GM12878 (cell line): ENCODE measurements around the gene FANCG. TPM values are rescaled to one million over a fixed set of nuclear protein-coding genes. Genes with fewer than 3 reads are reported as not detected.
A peak's percentile ranks its signal among the peaks of the same experiment; 100 is the strongest.

Experiments used
- BCL11A ChIP-seq: IDR thresholded peaks from 2 replicates; pipeline ENCODE4 v1.6.1; 2011; ENCODE audit warnings: low read depth, low read length
- EGR1 ChIP-seq, 2 experiments: IDR thresholded peaks; 1 replicate in 1 of 2; 2 replicates in 1 of 2; pipeline ENCODE4 v1.6.1; 2011 to 2012; ENCODE audit warnings: low read depth in 2 of 2, low read length in 2 of 2, borderline replicate concordance in 1 of 2, mild to moderate bottlenecking in 1 of 2, moderate library complexity in 1 of 2
- GATAD2B ChIP-seq: fragments of 450-650 bp; conservative IDR thresholded peaks from 2 replicates; pipeline ENCODE4 v1.6.1; 2017; ENCODE audit warnings: low read depth, mild to moderate bottlenecking, moderate library complexity
- HDAC6 ChIP-seq: fragments of 200-600 bp; sonication (generic); IDR thresholded peaks from one replicate; pipeline ENCODE4 v1.8.0; 2017; ENCODE audit warnings: antibody characterized with exemption; ENCODE audit not compliant: unreplicated experiment
- IKZF1 ChIP-seq: fragments of 450-650 bp; conservative IDR thresholded peaks from 2 replicates; pipeline ENCODE4 v1.6.1; 2017; ENCODE audit warnings: antibody characterized with exemption, mild to moderate bottlenecking
- LARP7 ChIP-seq: fragments of 450-650 bp; IDR thresholded peaks from 2 replicates; pipeline ENCODE4 v1.6.1; 2017; ENCODE audit warnings: mild to moderate bottlenecking
- MYB ChIP-seq: fragments of 150-350 bp; IDR thresholded peaks from 2 replicates; pipeline ENCODE4 v1.6.1; 2014; ENCODE audit warnings: mild to moderate bottlenecking, low read depth, low read length, borderline replicate concordance
- NR2C2 ChIP-seq: IDR thresholded peaks from 2 replicates; pipeline ENCODE4 v1.6.1; 2011; ENCODE audit warnings: borderline replicate concordance, low read depth; ENCODE audit not compliant: control insufficient read depth, insufficient read length
- NRF1 ChIP-seq: conservative IDR thresholded peaks from 2 replicates; pipeline ENCODE4 v1.6.1; 2011; ENCODE audit warnings: mild to moderate bottlenecking, low read depth, low read length, improper control_type of control experiment
- POLR2A ChIP-seq: IDR thresholded peaks from 2 replicates; pipeline ENCODE4 v1.6.1; 2011; ENCODE audit warnings: low read depth, mild to moderate bottlenecking, low read length
- RAD21 ChIP-seq: IDR thresholded peaks from 2 replicates; pipeline ENCODE4 v1.6.1; 2011; ENCODE audit warnings: mild to moderate bottlenecking, low read depth, low read length, moderate library complexity; ENCODE audit not compliant: insufficient read depth
- SIN3A ChIP-seq: IDR thresholded peaks from 2 replicates; pipeline ENCODE4 v1.6.1; 2012; ENCODE audit warnings: low read depth, low read length, improper control_type of control experiment
- SP1 ChIP-seq: IDR thresholded peaks from one replicate; pipeline ENCODE4 v1.6.1; 2011; ENCODE audit warnings: low read depth, low read length
- SREBF2 ChIP-seq: IDR thresholded peaks from 2 replicates; pipeline ENCODE4 v1.6.1; 2012; ENCODE audit warnings: mild to moderate bottlenecking, low read length
- SUZ12 ChIP-seq: fragments of 200-600 bp; sonication (generic); IDR thresholded peaks from one replicate; pipeline ENCODE4 v1.6.1; 2018; ENCODE audit warnings: antibody characterized with exemption, mild to moderate bottlenecking; ENCODE audit not compliant: unreplicated experiment
- TCF12 ChIP-seq: IDR thresholded peaks from 2 replicates; pipeline ENCODE4 v1.6.1; 2011; ENCODE audit warnings: low read depth, mild to moderate bottlenecking, low read length
- YY1 ChIP-seq: IDR thresholded peaks from 2 replicates; pipeline ENCODE4 v1.6.1; 2011; ENCODE audit warnings: low read depth, mild to moderate bottlenecking, low read length
- ZNF207 ChIP-seq: fragments of 450-650 bp; IDR thresholded peaks from 2 replicates; pipeline ENCODE4 v1.6.1; 2014; ENCODE audit warnings: antibody characterized with exemption, mild to moderate bottlenecking, borderline replicate concordance
- ZNF217 ChIP-seq: fragments of 450-650 bp; IDR thresholded peaks from 2 replicates; pipeline ENCODE4 v1.6.1; 2017; ENCODE audit warnings: antibody characterized with exemption, mild to moderate bottlenecking
- ZNF622 ChIP-seq: fragments of 450-650 bp; IDR thresholded peaks from 2 replicates; pipeline ENCODE4 v1.6.1; 2017; ENCODE audit warnings: mild to moderate bottlenecking, inconsistent platforms
- polyA plus RNA-seq, 11 experiments: library from polyadenylated mRNA; depleted of rRNA in 4 of 11; unstranded in 6 of 11; stranded (reverse) in 5 of 11; fragments of >200 nt; fragmentation: Nextera tagmentation in 4 of 11; fragmentation: Illumina TruSeq in 1 of 11; extraction: Ambion mirVana in 4 of 11; extraction: Trizol in 1 of 11; gene quantifications; 1 replicate in 1 of 11; 2 replicates in 10 of 11; pipeline versions ENCODE4 v1.2.1 to v1.2.3, GENCODE V29; 2011 to 2016; ENCODE audit warnings: inconsistent platforms in 2 of 11, missing spikeins in 2 of 11, low read depth in 1 of 11
- total RNA-seq, 4 experiments: library from RNA; depleted of rRNA in 3 of 4; stranded (reverse); fragments of >200 nt in 3 of 4; fragmentation: Illumina TruSeq in 1 of 4; extraction: Trizol in 1 of 4; gene quantifications; 2 replicates each; pipeline versions ENCODE4 v1.2.1 to v1.2.3, GENCODE V29; 2013 to 2021
- TF ChIP-seq, protein P1 (sequence below): fragments of 450-650 bp; IDR thresholded peaks from 2 replicates; pipeline ENCODE4 v1.6.1; 2017; ENCODE audit warnings: mild to moderate bottlenecking, moderate library complexity
- TF ChIP-seq, protein P2 (sequence below): fragments of 450-650 bp; IDR thresholded peaks from 2 replicates; pipeline ENCODE4 v1.6.1; 2017; ENCODE audit warnings: mild to moderate bottlenecking
- TF ChIP-seq, protein P3 (sequence below): fragments of 450-650 bp; IDR thresholded peaks from 2 replicates; pipeline ENCODE4 v1.6.1; 2018; ENCODE audit warnings: borderline replicate concordance, mild to moderate bottlenecking; ENCODE audit not compliant: partially characterized antibody

The FANCG gene
- total and polyA plus RNA-seq, 10 of the 15 experiments (the other 5 are each of a cell fraction or from before 2014, with no cell fraction given) = 16.4 to 78.7 (median 45.4) TPM

DNA sequence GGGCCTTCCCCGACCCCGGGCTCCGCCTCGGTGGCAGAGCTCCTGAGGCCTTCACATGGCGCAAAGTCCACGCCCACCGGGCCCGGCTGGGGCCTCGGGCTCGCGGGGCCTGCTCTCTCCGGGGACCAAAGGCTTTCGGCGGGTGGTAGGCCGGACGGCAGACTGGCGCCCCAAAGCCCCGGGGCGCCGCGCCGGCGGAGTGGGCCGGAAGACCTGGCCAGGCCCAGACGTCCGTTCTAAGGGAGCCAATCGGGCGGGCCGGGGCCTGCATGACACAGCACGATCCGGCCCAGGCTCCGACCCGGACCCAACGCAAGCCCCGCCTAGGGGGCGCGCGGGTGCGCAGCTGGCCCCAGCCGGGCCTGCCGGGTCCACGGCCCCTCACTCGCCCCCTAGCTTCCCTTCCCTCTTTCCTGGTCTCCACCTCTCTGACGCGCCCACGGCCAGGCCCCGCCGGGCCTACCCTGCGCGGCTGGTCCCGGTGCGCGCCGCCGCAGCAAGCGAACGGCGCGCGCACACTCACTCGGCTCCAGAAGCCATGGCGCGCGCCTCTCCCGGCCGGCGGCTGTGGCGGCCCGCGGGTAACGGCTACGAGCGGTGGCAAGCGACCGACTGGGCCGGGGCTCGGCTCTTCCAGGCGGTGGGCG, 7.8 kb downstream of the FANCG start (continued):
- TF ChIP-seq RAD21 = no peak
- TF ChIP-seq SP1 = peak; percentile 87
- TF ChIP-seq, protein P1, sequence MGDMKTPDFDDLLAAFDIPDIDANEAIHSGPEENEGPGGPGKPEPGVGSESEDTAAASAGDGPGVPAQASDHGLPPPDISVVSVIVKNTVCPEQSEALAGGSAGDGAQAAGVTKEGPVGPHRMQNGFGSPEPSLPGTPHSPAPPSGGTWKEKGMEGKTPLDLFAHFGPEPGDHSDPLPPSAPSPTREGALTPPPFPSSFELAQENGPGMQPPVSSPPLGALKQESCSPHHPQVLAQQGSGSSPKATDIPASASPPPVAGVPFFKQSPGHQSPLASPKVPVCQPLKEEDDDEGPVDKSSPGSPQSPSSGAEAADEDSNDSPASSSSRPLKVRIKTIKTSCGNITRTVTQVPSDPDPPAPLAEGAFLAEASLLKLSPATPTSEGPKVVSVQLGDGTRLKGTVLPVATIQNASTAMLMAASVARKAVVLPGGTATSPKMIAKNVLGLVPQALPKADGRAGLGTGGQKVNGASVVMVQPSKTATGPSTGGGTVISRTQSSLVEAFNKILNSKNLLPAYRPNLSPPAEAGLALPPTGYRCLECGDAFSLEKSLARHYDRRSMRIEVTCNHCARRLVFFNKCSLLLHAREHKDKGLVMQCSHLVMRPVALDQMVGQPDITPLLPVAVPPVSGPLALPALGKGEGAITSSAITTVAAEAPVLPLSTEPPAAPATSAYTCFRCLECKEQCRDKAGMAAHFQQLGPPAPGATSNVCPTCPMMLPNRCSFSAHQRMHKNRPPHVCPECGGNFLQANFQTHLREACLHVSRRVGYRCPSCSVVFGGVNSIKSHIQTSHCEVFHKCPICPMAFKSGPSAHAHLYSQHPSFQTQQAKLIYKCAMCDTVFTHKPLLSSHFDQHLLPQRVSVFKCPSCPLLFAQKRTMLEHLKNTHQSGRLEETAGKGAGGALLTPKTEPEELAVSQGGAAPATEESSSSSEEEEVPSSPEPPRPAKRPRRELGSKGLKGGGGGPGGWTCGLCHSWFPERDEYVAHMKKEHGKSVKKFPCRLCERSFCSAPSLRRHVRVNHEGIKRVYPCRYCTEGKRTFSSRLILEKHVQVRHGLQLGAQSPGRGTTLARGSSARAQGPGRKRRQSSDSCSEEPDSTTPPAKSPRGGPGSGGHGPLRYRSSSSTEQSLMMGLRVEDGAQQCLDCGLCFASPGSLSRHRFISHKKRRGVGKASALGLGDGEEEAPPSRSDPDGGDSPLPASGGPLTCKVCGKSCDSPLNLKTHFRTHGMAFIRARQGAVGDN = 0 out of 2 replicates have a peak, but pooled peaks have one; percentile 38
- TF ChIP-seq POLR2A = no peak; the same call in 1 of the 2 replicates
- TF ChIP-seq IKZF1 = peak; percentile 87
- no peak for TF ChIP-seq ZNF217
- peak; percentile 60; the same call in 1 of the 2 replicates for TF ChIP-seq YY1
- TF ChIP-seq, protein P2, sequence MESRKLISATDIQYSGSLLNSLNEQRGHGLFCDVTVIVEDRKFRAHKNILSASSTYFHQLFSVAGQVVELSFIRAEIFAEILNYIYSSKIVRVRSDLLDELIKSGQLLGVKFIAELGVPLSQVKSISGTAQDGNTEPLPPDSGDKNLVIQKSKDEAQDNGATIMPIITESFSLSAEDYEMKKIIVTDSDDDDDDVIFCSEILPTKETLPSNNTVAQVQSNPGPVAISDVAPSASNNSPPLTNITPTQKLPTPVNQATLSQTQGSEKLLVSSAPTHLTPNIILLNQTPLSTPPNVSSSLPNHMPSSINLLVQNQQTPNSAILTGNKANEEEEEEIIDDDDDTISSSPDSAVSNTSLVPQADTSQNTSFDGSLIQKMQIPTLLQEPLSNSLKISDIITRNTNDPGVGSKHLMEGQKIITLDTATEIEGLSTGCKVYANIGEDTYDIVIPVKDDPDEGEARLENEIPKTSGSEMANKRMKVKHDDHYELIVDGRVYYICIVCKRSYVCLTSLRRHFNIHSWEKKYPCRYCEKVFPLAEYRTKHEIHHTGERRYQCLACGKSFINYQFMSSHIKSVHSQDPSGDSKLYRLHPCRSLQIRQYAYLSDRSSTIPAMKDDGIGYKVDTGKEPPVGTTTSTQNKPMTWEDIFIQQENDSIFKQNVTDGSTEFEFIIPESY = no peak
- TF ChIP-seq BCL11A = no peak; the same call in 1 of the 2 replicates
- TF ChIP-seq, protein P3, sequence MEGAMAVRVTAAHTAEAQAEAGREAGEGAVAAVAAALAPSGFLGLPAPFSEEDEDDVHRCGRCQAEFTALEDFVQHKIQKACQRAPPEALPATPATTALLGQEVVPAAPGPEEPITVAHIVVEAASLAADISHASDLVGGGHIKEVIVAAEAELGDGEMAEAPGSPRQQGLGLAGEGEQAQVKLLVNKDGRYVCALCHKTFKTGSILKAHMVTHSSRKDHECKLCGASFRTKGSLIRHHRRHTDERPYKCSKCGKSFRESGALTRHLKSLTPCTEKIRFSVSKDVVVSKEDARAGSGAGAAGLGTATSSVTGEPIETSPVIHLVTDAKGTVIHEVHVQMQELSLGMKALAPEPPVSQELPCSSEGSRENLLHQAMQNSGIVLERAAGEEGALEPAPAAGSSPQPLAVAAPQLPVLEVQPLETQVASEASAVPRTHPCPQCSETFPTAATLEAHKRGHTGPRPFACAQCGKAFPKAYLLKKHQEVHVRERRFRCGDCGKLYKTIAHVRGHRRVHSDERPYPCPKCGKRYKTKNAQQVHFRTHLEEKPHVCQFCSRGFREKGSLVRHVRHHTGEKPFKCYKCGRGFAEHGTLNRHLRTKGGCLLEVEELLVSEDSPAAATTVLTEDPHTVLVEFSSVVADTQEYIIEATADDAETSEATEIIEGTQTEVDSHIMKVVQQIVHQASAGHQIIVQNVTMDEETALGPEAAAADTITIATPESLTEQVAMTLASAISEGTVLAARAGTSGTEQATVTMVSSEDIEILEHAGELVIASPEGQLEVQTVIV = no peak
- TF ChIP-seq NRF1 = 0 out of 2 replicates have a peak, but pooled peaks have one; percentile 21
- peak; percentile 88 for TF ChIP-seq LARP7
- 0 out of 2 replicates have a peak, but pooled peaks have one; percentile 12 for TF ChIP-seq SREBF2
- no peak for TF ChIP-seq HDAC6
- peak in 1 of 2 experiments; percentile 11; a peak in 1 of 3 replicates for TF ChIP-seq EGR1 (IDR thresholded peaks at IDR 0.05; ENCODE audit: borderline replicate concordance in 1 of 2, low read depth in 2 of 2, low read length in 2 of 2)
- no peak for TF ChIP-seq ZNF622
- TF ChIP-seq GATAD2B = peak; percentile 90; the same call in 1 of the 2 replicates
- peak; percentile 86 for TF ChIP-seq ZNF207
- no peak for TF ChIP-seq MYB
- no peak for TF ChIP-seq SUZ12
- 0 out of 2 replicates have a peak, but pooled peaks have one; percentile 47 for TF ChIP-seq TCF12
- TF ChIP-seq NR2C2 = no peak
- peak; percentile 27; the same call in 1 of the 2 replicates for TF ChIP-seq SIN3A
